Stimulated activated CD4-positive, alpha-beta T cell treated with anti-CD3 and anti-CD28 coated beads, Interleukin-1b, Interleukin-23, amount 100 ng/mL, for 4 hours (primary cell): ENCODE measurements around the gene IAPP.
"Not testable (repeated sequence)": the region's sequence is repeated elsewhere in the genome, so short reads cannot be mapped to it uniquely, and the experiment has no call there.

Experiments used
- DNase-seq, 2 donors: peaks; one replicate each; pipeline ENCODE4 v3.0.0-alpha.2; 2020; ENCODE audit warnings: low read depth in 2 of 2

Gene IAPP

DNA sequence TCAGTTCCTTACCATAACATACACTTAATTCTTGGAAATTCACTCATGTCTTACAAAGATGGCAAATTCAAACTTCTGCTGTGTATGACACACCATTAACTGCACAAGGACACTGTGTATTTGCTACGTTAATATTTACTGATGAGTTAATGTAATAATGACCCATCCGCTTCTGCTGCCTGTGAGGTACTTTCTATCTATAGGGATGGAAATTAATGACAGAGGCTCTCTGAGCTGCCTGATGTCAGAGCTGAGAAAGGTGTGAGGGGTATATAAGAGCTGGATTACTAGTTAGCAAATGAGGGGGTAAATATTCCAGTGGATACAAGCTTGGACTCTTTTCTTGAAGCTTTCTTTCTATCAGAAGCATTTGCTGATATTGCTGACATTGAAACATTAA is at the start of gene IAPP:
Gene IAPP, plus strand, starts transcription at position 301 of the 400 bp plus-strand sequence. CDS start 450 bp downstream, outside the sequence.
- no peak for DNase-seq

DNA sequence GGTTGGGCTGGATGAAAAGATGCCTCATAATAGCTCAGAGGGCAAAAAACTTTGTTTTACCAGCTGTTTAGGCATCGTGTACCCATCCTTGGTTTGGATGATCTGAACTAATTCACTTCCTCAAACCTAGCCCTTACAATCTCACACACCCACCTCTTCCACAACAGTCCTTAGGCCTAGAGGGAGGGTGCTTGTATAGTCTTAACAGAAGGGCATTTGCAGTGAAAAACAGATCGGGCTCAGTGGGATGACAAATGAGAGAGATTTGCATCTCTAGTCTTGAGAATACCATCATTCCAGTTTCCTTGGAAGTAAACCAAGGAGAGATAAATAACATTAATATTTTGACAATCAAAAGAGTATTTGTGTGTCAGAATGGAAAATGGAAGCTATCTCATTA is 49.0 kb upstream of the IAPP start:
- no peak for DNase-seq

DNA sequence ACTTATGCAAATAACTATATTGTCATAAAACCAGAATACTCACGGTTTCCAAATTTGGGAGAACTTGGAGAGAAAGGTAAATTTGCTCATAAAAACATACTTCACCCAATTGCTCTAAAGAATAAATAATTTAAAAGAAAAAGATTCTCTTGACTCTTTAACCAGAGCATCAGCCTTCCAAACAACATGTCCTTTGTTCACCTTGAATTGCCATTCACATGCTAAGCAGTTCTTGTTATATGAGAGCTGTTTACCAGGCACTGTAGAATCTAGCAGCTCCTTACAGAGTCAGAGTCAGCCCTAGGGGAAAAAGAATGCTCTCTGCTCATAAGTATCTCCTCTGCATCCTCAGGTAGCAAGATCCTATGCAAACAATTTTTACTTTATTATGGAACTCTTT is 48.2 kb upstream of the IAPP start:
- no peak for DNase-seq

DNA sequence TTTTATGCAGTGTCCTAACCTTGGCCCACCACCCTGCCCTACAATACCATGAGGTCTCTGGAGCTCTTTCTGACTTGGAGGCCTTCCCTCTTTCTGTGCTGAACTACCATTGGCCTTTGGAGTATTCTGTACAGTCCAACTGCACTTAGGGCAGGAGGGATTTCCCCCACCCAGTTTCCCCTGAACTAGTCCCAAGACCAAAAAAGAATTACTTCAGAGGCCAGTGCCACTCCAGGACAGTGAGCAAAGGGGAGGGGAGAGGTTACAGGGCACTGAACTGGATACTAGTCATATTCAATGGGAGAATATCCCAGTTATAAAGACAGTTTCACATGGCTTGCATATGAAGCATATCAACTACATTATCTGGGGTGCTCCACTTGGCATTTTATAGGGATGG is 44.1 kb upstream of the IAPP start:
- DNase-seq: no peak

DNA sequence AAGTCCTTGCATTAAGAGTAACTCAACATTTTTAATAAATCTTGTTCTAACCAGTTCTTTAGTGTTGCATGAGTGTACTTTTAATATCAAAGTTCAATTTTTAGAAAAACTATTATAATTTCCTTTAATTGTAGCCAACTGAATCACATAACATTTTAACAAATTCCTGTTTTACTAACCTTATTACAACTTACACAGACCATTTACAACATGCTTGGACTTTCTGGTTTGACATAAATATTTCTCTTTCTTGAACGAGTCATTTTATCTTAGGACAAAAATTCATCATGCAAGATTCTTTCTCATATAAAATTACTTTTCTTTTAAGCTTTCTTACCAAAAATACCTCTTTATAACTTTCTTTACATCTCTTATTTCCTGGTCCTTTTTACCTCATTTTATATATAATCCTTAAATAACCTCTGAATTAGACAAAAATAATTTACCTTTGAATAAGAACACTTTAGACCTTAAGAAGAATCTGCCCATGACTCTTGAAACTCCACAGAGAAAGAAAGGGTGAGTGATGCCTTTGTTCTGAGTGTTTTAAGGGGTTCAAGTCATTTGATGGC is 41.9 kb upstream of the IAPP start:
- DNase-seq: no peak

DNA sequence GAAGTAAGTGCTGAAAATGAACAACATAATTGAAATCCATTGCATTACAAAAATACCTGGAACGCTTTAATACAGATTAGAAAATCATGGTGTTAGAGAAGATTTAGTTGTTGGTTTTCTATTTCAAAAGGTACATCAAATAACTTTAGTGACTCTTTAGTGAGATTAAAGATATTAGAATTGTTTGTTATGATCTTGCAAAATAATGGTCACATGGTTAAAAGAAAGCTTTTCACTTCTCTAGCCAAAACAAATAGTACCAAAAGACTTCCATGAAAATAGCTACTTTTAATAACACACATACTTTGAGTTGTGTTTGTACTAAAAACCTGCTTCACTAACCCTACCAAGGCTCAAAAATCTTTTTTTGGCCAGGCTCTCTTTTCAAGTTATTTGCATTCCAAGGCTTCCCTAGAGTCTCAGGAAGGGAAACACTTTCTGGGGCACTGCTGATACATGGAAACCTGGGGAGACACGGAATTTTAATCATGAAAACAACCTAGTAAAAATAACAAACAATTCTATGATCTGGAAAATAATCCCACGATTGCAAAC is 37.9 kb upstream of the IAPP start, which contains the start of gene SLCO1A2:
Gene SLCO1A2, minus strand, starts transcription at position 147 of the 555 bp plus-strand sequence. CDS start 270 bp downstream, outside the sequence.
- no peak for DNase-seq

DNA sequence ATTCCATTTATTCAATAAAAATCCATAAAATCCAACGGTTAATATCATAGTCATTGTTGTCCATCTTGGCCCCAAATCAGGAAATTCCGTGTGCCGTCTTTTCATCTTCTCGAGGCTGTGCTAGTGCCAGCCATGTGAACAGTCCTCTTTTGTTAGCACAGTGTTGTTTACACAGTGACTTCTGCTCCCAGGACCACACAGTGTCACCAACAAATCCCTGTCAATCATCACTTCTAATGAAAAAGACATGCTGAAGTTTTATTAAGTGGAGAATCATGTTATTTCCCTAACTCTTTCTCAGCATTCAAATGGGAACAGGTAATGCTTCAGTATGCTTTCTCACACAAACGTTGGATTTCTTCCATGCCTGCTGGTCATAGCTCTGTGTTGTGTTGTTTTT is 36.0 kb upstream of the IAPP start:
- no peak for DNase-seq

DNA sequence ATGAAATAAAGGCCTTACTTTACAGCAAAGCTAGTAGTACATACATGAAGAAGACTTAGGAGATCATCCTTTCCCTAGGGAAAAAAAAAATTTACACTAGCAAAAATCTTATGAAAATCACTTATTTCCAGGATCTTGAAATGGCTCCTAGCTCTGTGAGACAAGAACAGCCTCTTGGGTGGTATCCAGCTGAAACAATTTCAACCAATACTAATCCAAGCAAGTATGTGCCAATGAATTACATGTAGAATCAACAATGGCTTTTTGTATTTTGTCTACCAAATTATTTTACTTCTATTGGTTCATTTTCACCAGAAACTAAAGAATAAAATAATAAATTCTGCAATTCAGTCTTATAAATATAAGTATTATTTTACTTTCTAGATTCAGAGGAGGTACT is 35.2 kb upstream of the IAPP start:
- no peak for DNase-seq

DNA sequence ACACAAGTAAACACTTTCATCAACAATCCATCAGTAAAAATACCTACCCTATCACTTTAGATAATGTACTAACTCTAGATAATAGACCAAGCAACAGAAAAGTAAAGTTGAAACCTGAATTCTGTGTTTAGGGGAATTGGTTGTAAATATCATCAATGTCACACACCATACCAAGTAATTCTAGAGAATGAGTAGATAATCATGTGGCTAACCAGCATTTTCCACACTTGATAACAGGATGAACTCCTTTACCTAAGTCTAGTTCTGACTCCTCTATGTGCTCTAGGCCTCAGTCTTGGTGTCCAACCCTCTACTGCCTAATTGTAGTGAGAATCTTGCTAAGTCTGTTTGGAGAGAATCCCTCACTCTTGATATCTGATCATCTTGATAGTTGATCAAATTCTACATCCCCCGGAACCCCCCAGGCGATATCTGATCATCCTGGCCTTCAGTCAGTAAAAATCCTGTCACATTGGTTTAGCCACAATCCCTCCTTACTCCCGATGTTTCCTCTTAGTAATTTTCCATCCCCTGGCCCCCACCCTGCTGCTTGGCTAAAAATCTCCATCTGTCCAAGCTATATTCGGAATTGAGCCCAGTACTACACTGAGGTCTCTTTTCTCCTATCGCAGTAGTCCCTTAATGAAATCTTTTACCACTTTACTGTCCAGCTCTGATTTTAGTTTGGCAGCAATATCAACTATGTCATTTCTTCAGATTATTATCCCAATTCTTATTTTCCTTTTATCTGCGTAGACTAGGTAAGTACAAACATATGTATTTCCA is 34.5 kb upstream of the IAPP start:
- DNase-seq: no peak

DNA sequence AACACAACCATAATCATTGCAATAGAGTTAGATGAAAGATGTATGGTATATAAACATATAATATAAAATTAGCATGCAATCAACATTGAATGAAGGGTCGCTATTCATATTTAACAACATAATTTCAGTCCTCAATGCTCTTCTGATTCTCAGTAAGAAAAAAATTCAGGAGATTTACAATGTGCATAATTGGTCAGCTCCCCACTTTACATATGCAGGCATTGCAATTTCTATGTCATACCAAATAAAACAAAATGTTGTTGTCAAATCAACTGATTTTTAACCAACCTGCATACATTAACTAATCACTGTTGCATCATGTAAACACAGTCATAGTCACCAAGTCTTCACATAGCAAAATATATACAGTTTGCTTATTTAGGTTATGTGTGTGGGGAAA is 32.8 kb upstream of the IAPP start:
- no peak for DNase-seq

DNA sequence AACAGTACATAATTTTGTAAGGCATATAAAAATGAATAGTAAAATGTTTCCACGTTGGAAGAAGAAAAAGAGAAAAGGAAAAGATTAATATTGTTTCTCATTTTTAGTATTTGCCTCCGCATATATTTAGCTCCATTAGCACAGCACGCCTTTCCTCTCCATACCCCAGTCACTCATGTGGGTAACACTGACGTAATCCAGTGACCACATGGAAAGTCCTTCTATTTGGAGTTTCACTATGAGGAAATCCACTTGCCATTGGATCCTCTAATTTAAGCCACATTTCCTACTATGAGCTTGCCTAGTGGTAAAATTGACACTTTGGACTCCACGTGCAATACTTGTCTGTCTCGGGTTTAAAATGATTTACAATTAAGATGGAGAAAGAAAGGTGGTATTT is 32.3 kb upstream of the IAPP start:
- DNase-seq: no peak

DNA sequence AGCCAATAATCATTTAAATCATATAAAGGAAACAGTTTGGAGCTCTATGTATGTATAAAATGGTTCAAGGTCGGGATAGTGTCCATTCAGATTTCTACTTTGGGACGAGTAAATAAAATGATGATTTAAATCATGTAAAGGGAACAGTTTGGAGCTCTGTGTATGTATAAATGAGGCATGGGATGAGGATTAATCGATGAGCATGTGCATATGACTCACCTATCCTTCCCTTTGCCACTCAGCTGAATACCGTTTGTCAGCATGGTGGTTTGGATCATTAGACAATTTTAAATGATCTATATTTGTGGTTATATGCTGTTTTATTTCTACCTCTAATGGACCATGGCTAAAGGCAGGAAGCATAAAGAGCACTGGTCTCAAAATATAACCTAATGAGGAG is 30.9 kb upstream of the IAPP start:
- no peak for DNase-seq

DNA sequence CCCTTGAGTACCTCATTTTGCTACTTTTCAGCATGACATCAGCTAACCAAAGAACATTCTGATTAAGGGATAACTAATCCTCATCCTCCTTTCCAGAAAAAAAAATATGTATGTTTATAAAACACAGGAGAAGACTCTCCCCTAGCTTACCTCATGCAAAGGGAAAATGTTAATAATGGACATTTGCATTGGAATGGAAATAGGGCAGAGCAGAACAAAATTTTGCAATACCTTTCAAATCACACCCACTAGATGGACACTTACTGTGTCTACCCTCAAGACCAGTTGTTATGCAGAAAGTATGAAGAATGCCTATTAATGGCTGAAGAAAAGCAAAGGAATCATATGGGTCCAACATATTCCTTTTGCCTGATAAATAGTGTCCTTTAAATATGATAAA is 29.1 kb upstream of the IAPP start:
- DNase-seq: no peak

DNA sequence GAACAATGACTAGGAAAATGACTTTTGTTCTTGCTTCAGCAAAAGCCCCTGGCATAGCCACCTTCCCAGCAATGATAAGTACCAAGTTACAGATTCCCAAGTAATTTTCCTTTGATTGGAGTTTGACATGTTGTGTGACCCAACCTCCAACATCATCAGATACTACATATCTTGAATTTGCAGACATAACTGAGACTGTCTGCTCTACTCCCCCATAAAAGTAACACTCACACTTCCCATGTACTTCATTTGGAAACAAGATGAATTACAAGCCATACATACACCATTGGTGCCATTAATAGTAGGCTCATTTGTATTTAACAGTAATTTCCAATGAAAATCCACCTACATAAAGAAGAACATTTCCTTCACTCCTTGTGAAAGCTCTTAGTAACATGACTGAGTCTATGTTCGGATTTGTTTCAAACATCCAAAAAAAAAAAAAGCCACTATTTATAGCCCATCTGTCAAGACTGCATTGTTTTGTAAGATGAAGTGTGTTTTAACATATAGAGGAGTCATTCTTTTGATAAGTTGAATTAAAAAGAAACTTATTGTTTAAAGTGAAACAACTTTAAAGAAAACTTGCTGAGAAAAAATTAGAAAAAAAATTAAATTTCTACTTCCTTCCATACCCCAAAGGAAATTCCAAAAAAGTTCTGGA is 26.0 kb upstream of the IAPP start:
- no peak for DNase-seq

DNA sequence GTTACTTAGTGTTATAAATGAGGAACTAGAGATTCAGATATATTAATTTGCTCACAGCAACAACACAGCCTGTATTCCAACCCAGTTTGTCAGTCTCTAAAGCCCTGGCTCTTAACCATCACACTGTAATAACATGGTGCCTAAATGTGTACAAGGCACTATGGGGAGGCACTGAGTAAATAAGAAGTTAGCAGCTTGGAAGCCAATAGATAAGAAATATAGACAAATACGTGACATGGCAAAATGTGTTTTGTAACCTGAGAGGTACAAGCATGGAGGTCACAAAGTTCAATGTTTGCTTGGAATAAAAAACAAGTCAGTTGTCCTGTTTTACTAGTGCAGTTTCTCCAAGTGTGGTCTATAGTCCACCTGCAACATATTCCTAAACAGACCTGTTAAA is 21.7 kb upstream of the IAPP start:
- no peak for DNase-seq

DNA sequence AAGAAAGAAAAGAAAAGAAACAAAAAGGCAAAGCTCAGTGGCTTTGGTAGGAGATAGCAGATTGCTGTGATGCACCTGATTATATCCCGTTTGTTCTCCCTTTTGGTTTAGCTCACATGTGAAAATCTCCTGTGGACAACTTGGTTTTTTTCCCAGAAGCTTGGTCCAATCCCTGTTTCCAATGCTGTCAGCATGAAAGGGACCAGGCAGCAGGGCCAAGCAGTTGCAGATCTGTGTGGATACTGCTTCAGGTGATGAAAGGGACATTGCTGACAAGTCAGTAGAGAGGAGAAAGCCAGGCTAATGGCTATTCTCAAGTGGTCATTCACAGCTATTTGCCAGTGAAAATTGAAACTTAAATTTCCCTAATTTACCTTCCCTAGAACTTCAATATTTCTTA is 19.2 kb upstream of the IAPP start:
- DNase-seq: no peak

DNA sequence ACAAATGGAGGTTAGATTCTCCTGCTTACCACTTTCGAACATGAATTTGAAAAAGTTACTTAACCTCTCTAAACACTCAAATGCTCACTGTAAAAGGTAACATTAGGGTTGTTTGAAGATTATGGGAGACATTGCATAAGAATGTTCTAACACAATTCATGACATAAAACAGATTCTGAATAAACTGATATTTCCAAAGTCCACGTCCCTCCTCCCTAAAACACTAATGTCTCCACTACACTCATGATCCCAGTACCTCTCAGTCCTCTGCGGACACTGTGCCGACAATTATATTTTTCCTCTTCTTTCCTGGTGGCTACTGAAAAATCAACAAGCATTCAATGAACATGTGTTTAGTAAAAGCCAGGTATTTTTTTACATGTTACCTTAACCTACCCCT is 18.8 kb upstream of the IAPP start:
- no peak for DNase-seq

DNA sequence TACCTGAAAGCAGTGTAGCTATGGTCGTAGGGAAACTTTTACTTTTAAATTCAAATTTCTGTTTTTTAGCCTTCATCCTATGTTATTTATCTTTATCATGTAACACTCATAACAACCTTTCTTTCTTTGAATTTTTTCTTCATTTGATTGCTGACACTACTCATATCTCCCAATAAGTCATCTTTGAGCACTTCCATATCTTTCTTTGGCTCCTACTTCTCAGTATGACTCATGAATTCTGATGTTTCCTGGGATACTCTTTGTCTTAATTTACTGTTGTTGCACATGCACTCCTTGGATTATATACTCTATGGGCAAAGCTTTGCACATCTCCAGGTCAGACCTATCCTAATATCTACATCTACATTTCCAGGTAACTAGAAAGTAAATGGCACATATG is 18.1 kb upstream of the IAPP start:
- DNase-seq: no peak

DNA sequence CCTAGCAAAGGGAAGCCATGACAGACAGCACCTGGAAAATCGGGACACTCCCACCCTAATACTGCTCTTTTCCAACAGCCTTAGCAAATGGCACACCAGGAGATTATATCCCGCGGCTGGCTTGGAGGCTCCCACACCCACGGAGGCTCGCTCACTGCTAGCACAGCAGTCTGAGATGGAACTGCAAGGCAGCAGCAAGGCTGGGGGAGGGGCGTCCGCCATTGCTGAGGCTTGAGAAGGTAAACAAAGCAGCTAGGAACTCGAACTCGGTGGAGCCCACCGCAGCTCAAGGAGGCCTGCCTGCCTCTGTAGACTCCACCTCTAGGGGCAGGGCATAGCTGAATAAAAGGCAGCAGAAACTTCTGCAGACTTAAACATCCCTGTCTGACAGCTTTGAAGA is 12.1 kb upstream of the IAPP start:
- not testable (repeated sequence) for DNase-seq

DNA sequence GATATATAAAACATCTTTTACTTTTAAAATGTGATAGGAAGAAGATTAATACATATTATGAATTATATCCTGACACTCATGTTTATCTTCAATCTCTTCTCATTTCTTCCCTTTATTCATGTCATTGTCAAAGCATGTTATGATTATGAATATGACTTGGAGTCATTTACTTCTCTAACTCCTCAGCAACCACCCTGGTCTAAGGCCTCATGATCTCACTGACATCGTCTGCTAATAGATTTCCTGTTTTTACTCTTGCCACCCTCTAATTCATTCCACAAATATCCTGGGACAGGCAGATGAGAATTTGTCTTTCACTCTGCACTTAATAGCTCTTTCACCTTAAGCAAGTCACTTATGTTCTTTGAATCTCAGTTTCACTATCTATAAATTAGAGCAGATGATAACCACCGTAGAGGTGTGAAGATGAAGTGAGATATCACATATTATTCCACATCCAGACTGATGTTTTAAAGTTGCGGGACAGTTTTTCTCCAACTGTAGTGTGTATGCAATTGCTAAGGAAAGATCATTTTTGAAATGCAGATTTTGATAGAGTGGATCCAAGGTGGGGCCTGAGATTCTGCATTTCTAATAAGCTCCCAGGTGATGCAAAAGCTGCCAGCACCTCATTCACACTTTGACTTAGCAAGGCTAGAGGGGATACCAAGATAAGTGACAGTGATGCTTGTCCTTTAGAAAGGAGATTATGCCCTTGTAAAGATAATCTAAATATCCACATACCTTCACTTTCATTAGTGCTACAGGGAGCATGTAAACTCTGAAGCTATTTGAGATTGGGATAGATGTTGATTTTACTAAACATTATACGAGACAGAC is 3.3 kb upstream of the IAPP start:
- no peak for DNase-seq

DNA sequence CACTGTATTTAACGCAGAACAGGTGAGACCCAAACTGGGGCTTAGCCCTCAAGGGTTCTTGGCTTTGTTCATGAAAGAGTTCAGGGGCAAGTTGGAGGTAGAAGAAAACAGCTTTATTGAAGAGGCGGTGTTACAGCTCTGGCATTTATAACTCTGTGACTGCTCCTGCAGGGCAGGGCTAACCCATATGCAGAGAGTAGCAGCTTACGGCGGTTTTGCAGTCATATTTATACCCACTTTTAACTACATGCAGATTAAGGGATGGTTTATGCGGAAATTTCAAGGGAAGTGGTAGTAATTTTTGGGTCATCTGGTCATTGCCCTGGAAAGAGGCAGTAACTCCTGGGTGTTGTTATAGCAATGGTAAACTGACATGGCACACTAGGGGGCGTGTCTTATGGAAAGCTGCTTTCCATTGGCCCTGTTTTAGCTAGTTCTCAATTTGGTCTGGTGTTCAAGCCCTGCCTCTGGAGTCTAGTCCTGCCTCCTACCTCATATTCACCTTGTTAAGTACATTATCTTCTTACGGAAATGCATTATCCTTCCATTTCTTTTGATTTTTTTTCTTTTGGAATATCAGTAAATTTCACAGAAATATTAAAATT is 1.8 kb upstream of the IAPP start:
- DNase-seq: no peak
